Activated CD8-positive, alpha-beta memory T cell treated with anti-CD3 and anti-CD28 coated beads for 4 hours (primary cell): Measurements from ENCODE around the gene CAPZA1.
"Not testable (repeated sequence)": the region's sequence is repeated elsewhere in the genome, so short reads cannot be mapped to it uniquely, and the experiment has no call there.

Experiments
- DNase-seq, 2 donors: peaks; one replicate each; pipeline ENCODE4 v3.0.0-alpha.2; 2020; ENCODE audit warnings: low read depth in 2 of 2

CAPZA1 gene

GRCh38 chr1:112619518-112620376 lies at the start of gene CAPZA1:
TSS of gene CAPZA1 (plus strand) at chr1:112619832. CDS start at chr1:112619845, 13 bp downstream.
- DNase-seq = peak; percentile 77 to 82

GRCh38 chr1:112575154-112575804 lies 44.4 kb upstream of the CAPZA1 start:
- DNase-seq = no peak

- no peak for DNase-seq
These were observed 43.4 kb upstream of the CAPZA1 start for GRCh38 chr1:112576240-112576639.

GRCh38 chr1:112579801-112580510 lies 39.7 kb upstream of the CAPZA1 start:
- DNase-seq = no peak

- no peak for DNase-seq
These were observed 37.9 kb upstream of the CAPZA1 start for GRCh38 chr1:112581586-112582192.

- no peak for DNase-seq
These were observed 36.3 kb upstream of the CAPZA1 start for GRCh38 chr1:112583366-112583765.

GRCh38 chr1:112589766-112590165 lies 29.9 kb upstream of the CAPZA1 start:
- DNase-seq = no peak

- no peak for DNase-seq
These were observed 25.3 kb upstream of the CAPZA1 start for GRCh38 chr1:112594208-112594876.

- no peak for DNase-seq
These were observed 20.2 kb upstream of the CAPZA1 start for GRCh38 chr1:112599477-112599876.

- DNase-seq = no peak
These were observed 16.6 kb upstream of the CAPZA1 start for GRCh38 chr1:112603012-112603411.

GRCh38 chr1:112603541-112603940 lies 16.1 kb upstream of the CAPZA1 start:
- no peak for DNase-seq

GRCh38 chr1:112605633-112606327 lies 13.9 kb upstream of the CAPZA1 start:
- no peak for DNase-seq

GRCh38 chr1:112614460-112615065 lies 5.1 kb upstream of the CAPZA1 start:
- DNase-seq = no peak

GRCh38 chr1:112618114-112618720 lies 1.4 kb upstream of the CAPZA1 start:
- no peak for DNase-seq

- peak; percentile 19 to 25 for DNase-seq
These were observed 713 bp upstream of the CAPZA1 start, which contains the start of gene ST7L for GRCh38 chr1:112618721-112619517. TSS of gene ST7L (minus strand) at chr1:112619141. CDS start at chr1:112619113, 28 bp downstream.

GRCh38 chr1:112620377-112620695 lies 704 bp downstream of the CAPZA1 start:
- DNase-seq = no peak

- not testable (repeated sequence) for DNase-seq
These were observed 4.9 kb downstream of the CAPZA1 start for GRCh38 chr1:112624493-112624892.

- no peak for DNase-seq
These were observed 6.1 kb downstream of the CAPZA1 start for GRCh38 chr1:112625696-112626095.

- DNase-seq = no peak
These were observed 6.6 kb downstream of the CAPZA1 start for GRCh38 chr1:112626193-112626592.
